Measurements from ENCODE around the gene GPC5. TPM values are rescaled to one million over a fixed set of nuclear protein-coding genes. Genes with fewer than 3 reads are reported as not detected.

Gene GPC5
- total RNA-seq, 2 experiments from 2014 or later: 2.4 TPM; not detected in 1

DNA sequence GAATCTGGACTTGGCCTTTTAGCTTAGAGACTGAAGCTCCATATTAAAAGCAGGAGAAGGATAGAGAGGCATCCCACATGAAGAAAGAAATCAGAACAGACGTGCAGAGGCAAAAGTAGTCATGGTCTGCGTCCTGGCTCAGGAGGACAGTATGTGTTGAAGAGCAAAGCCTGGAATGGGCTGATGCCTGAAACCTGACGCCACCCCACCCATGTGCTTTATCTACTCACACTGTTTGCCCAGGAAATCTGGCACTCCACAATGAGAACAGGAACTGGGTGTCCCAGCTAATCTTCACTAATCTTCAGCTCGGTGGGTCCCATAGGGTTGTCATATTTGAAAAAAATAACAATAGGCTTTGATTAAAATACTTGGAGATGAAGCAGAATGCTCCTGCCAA lies 1279.2 kb downstream of the GPC5 start:
- no peaks in the 10 kb centered on the region for H3K9me2 ChIP-seq (ENCODE audit: insufficient read depth, low read length)
- no peak overlapping the region for H3K4me2 ChIP-seq (ENCODE audit: low read length)
- no peaks in the 10 kb centered on the region for H3K36me3 ChIP-seq (ENCODE audit: insufficient read depth, low read length)
- H3K9me3 ChIP-seq (ENCODE audit: low read length): no peaks in the 10 kb centered on the region
- H3K79me2 ChIP-seq (ENCODE audit: insufficient read depth, low read depth, low read length): no peaks in the 10 kb centered on the region
- DNase-seq (ENCODE audit: low spot score): no peak
- TF ChIP-seq, protein P1, sequence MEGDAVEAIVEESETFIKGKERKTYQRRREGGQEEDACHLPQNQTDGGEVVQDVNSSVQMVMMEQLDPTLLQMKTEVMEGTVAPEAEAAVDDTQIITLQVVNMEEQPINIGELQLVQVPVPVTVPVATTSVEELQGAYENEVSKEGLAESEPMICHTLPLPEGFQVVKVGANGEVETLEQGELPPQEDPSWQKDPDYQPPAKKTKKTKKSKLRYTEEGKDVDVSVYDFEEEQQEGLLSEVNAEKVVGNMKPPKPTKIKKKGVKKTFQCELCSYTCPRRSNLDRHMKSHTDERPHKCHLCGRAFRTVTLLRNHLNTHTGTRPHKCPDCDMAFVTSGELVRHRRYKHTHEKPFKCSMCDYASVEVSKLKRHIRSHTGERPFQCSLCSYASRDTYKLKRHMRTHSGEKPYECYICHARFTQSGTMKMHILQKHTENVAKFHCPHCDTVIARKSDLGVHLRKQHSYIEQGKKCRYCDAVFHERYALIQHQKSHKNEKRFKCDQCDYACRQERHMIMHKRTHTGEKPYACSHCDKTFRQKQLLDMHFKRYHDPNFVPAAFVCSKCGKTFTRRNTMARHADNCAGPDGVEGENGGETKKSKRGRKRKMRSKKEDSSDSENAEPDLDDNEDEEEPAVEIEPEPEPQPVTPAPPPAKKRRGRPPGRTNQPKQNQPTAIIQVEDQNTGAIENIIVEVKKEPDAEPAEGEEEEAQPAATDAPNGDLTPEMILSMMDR (conservative IDR thresholded peaks at IDR 0.05; ENCODE audit: low read length): no peak
- TF ChIP-seq EZH2phosphoT487 (IDR thresholded peaks at IDR 0.05; ENCODE audit: borderline replicate concordance, low read depth, low read length): no peak
- H4K20me1 ChIP-seq (ENCODE audit: insufficient read depth, low read length): no peaks in the 10 kb centered on the region
- H2AFZ ChIP-seq (ENCODE audit: low read length): no peak overlapping the region
- CTCF ChIA-PET (ENCODE audit: unreplicated experiment): no interaction called here
- POLR2A ChIA-PET: no interaction called here
- no peak overlapping the region for H3K27ac ChIP-seq (ENCODE audit: low read depth, low read length, poor library complexity, severe bottlenecking)
- no peaks in the 10 kb centered on the region for H3K4me1 ChIP-seq (ENCODE audit: insufficient read depth, low read length, poor library complexity, severe bottlenecking)
- intact Hi-C loops (cut with micrococcal nuclease; ENCODE audit: unreplicated experiment): no loop called here
- H3K4me3 ChIP-seq (ENCODE audit: low read depth, low read length, poor library complexity, severe bottlenecking): no peak overlapping the region
- BruUV-seq (replicated peaks): no TSS peak

DNA sequence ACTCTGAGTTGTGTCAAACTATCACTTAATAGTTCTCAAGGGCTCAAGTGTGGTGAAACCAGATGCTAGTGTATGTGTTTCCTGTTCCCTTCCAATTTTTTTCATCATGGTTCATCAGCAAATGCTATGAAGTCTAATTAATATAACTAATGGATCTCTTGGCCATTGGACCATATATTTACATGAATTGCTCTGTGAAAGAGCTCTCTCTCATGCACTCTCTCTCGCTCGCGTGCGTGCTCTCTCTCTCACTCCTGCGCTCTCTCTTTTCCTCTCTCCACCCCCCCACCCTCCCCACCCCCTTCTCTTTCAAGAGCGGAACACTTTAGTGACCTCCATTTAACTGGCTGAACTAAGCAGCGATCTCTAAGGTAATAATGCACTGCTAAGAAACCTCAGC lies 1281.2 kb downstream of the GPC5 start:
- BruUV-seq (replicated peaks): no TSS peak
- TF ChIP-seq, protein P1 (conservative IDR thresholded peaks at IDR 0.05; ENCODE audit: low read length): no peak
- no peak for TF ChIP-seq EZH2phosphoT487 (IDR thresholded peaks at IDR 0.05; ENCODE audit: borderline replicate concordance, low read depth, low read length)
- Histone ChIP-seq H3K36me3 (ENCODE audit: insufficient read depth, low read length) (no peaks in the 10 kb centered on the region), H3K79me2 (ENCODE audit: insufficient read depth, low read depth, low read length) (no peaks in the 10 kb centered on the region), H3K4me1 (ENCODE audit: insufficient read depth, low read length, poor library complexity, severe bottlenecking) (no peaks in the 10 kb centered on the region), H2AFZ (ENCODE audit: low read length) (no peak overlapping the region), H3K4me3 (ENCODE audit: low read depth, low read length, poor library complexity, severe bottlenecking) (no peak overlapping the region), H3K27ac (ENCODE audit: low read depth, low read length, poor library complexity, severe bottlenecking) (no peak overlapping the region), H4K20me1 (ENCODE audit: insufficient read depth, low read length) (no peaks in the 10 kb centered on the region), H3K9me2 (ENCODE audit: insufficient read depth, low read length) (no peaks in the 10 kb centered on the region), H3K4me2 (ENCODE audit: low read length) (no peak overlapping the region), H3K9me3 (ENCODE audit: low read length) (no peaks in the 10 kb centered on the region)
- no peak for DNase-seq (ENCODE audit: low spot score)
- intact Hi-C loops (cut with micrococcal nuclease; ENCODE audit: unreplicated experiment): no loop called here
- POLR2A ChIA-PET: interaction anchor here (0.6 kb wide), 1 partner anchor 417 kb away, joined by 3 read pairs; no protein-coding TSS in a partner anchor
- CTCF ChIA-PET (ENCODE audit: unreplicated experiment): no interaction called here

DNA sequence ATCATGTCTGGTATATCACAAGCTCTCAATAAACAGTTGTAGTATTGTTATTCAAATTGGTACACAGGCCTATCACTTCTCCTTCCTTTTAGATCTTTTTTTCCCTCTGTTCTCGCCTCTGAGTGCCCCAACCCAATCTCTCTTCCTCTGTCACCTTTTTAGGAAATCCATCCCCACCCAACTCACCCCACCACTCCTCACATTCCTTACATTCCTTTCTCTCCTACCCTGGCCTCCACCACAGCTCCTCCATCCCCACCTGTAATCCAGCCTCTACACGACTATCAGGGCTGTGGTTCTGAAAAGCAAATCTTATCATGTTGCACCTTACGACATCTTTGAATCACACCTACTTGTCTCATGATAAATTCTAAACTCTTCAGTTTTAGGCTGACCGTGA lies 1282.8 kb downstream of the GPC5 start:
- no peaks in the 10 kb centered on the region for H3K36me3 ChIP-seq (ENCODE audit: insufficient read depth, low read length)
- no peaks in the 10 kb centered on the region for H3K4me1 ChIP-seq (ENCODE audit: insufficient read depth, low read length, poor library complexity, severe bottlenecking)
- no peak overlapping the region for H3K27ac ChIP-seq (ENCODE audit: low read depth, low read length, poor library complexity, severe bottlenecking)
- H3K4me3 ChIP-seq (ENCODE audit: low read depth, low read length, poor library complexity, severe bottlenecking): no peak overlapping the region
- DNase-seq (ENCODE audit: low spot score): no peak
- H3K4me2 ChIP-seq (ENCODE audit: low read length): no peak overlapping the region
- no TSS peak for BruUV-seq (replicated peaks)
- no peaks in the 10 kb centered on the region for H3K9me3 ChIP-seq (ENCODE audit: low read length)
- no peak overlapping the region for H2AFZ ChIP-seq (ENCODE audit: low read length)
- POLR2A ChIA-PET: no interaction called here
- H4K20me1 ChIP-seq (ENCODE audit: insufficient read depth, low read length): no peaks in the 10 kb centered on the region
- intact Hi-C loops (cut with micrococcal nuclease; ENCODE audit: unreplicated experiment): no loop called here
- H3K79me2 ChIP-seq (ENCODE audit: insufficient read depth, low read depth, low read length): no peaks in the 10 kb centered on the region
- CTCF ChIA-PET (ENCODE audit: unreplicated experiment): no interaction called here
- TF ChIP-seq, protein P1 (conservative IDR thresholded peaks at IDR 0.05; ENCODE audit: low read length): no peak
- no peak for TF ChIP-seq EZH2phosphoT487 (IDR thresholded peaks at IDR 0.05; ENCODE audit: borderline replicate concordance, low read depth, low read length)
- no peaks in the 10 kb centered on the region for H3K9me2 ChIP-seq (ENCODE audit: insufficient read depth, low read length)

All from OCI-LY7 (cell line).